Esophagus muscularis mucosa (tissue), 3 donors: ENCODE measurements around the gene MRPL20.

Source experiments
- CTCF ChIP-seq, 3 experiments: fragments of 200-600 bp in 2 of 3; fragments of 450-650 bp in 1 of 3; sonication (generic) in 2 of 3; IDR thresholded peaks; one replicate each; pipeline ENCODE4 v1.5.1; 2017 to 2019; ENCODE audit warnings: antibody characterized with exemption in 3 of 3, mild to moderate bottlenecking in 2 of 3, moderate library complexity in 1 of 3
- POLR2A ChIP-seq: fragments of 450-650 bp; IDR thresholded peaks from one replicate; pipeline ENCODE4 v1.6.1; 2017; ENCODE audit warnings: antibody characterized with exemption, moderate library complexity, mild to moderate bottlenecking, low read depth
- POLR2AphosphoS5 ChIP-seq, 2 donors: sonication (generic); formaldehyde crosslinking; IDR thresholded peaks; one replicate each; pipeline ENCODE4 v1.6.1; 2017; ENCODE audit warnings: antibody characterized with exemption in 2 of 2

GRCh38 chr1:1406821-1407635 lies at the start of gene MRPL20:
- TF ChIP-seq CTCF (IDR thresholded peaks at IDR 0.05) (peak in 2 of 3 experiments; percentile 12 to 29), POLR2A (peak; percentile 39), POLR2AphosphoS5 (IDR thresholded peaks at IDR 0.05) (peak; percentile 92 to 99)
